ENCODE measurements around the gene SLC23A2.

GRCh38 chr20:4967752-4968477 is 33.4 kb downstream of the SLC23A2 start:
- TF ChIP-seq POLR2A (IDR thresholded peaks at IDR 0.05): no peak
- TF ChIP-seq, protein P1, sequence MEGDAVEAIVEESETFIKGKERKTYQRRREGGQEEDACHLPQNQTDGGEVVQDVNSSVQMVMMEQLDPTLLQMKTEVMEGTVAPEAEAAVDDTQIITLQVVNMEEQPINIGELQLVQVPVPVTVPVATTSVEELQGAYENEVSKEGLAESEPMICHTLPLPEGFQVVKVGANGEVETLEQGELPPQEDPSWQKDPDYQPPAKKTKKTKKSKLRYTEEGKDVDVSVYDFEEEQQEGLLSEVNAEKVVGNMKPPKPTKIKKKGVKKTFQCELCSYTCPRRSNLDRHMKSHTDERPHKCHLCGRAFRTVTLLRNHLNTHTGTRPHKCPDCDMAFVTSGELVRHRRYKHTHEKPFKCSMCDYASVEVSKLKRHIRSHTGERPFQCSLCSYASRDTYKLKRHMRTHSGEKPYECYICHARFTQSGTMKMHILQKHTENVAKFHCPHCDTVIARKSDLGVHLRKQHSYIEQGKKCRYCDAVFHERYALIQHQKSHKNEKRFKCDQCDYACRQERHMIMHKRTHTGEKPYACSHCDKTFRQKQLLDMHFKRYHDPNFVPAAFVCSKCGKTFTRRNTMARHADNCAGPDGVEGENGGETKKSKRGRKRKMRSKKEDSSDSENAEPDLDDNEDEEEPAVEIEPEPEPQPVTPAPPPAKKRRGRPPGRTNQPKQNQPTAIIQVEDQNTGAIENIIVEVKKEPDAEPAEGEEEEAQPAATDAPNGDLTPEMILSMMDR (IDR thresholded peaks at IDR 0.05): no peak
